ENCODE data around the gene RPS18.

- no peak for TF ChIP-seq BHLHE40 (IDR thresholded peaks at IDR 0.05; ENCODE audit: borderline replicate concordance)
- no peak for TF ChIP-seq ELF4 (IDR thresholded peaks at IDR 0.05)
Observed at GRCh38 chr6:33321227-33321626, 49.4 kb downstream of the RPS18 start.

All from HEK293T (cell line).